Thyroid gland (tissue), 4 donors: ENCODE measurements around the gene C10orf90.

Source experiments
- CTCF ChIP-seq, 6 experiments: fragments of 200-600 bp in 3 of 6; fragments of 450-650 bp in 3 of 6; sonication (generic) in 3 of 6; IDR thresholded peaks; one replicate each; pipeline ENCODE4 v1.5.1; 2016 to 2019; ENCODE audit warnings: antibody characterized with exemption in 6 of 6, mild to moderate bottlenecking in 2 of 6, inconsistent platforms in 1 of 6, moderate library complexity in 1 of 6
- POLR2A ChIP-seq, 2 donors: fragments of 450-650 bp; IDR thresholded peaks; one replicate each; pipeline ENCODE4 v1.6.1; 2017; ENCODE audit warnings: antibody characterized with exemption in 2 of 2, mild to moderate bottlenecking in 2 of 2, moderate library complexity in 1 of 2

- TF ChIP-seq CTCF (IDR thresholded peaks at IDR 0.05) (no peak), POLR2A (IDR thresholded peaks at IDR 0.05) (no peak)
These were observed 241.2 kb downstream of the C10orf90 start for GRCh38 chr10:126429275-126429674.
